HG02938 (cell line): Measurements from ENCODE around the gene DVL1.
"Not testable (repeated sequence)": the region's sequence is repeated elsewhere in the genome, so short reads cannot be mapped to it uniquely, and the experiment has no call there.

ENCODE experiments used
- ATAC-seq: cut with Tn5 transposase; IDR thresholded peaks from one replicate; pipeline ENCODE4 v1.9.1; 2021; ENCODE audit warnings: mild to moderate bottlenecking, moderate library complexity; ENCODE audit not compliant: unreplicated experiment

The DVL1 gene

DNA sequence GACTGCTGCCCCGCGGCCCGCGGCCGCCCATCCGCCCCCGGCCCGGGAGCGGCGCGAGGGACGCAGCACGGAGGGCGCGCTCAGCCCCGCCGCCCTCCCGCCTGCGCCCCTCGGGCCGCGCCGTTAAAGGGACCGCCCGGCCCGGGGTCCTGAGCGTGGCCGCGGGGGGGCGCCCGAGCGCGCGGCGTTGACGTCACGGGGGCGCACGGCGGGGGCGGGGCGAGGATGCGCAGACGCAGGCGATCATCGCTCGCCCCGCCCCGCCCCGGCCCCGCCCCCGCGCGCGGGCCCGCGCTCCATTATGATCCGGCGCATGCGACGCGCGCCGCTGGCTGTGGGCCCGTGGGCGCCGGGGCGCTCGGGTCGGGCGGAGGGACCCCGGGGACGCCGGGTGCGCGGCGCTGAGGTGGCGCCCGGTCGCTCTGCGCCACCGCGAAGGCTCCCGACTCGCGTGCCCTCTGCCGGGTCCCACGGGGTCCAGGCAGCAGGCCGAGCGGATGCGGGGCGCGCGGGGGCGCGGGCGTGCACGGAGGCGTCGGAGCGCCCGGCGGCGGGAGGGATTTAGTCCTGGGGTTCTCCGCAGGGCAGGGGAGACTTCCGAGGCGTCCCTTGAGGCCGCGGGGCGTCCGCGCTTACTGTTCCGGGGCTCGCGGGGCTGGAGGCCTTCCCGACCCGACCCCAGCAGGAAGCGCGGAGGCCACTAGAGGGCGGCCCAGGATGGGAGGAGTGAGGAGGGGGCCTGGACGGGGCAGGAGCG is at the start of gene DVL1:
Gene DVL1, minus strand, starts transcription at position 163 of the 757 bp plus-strand sequence. CDS start 353 bp downstream, outside the sequence.
- peak; percentile 50 for ATAC-seq

DNA sequence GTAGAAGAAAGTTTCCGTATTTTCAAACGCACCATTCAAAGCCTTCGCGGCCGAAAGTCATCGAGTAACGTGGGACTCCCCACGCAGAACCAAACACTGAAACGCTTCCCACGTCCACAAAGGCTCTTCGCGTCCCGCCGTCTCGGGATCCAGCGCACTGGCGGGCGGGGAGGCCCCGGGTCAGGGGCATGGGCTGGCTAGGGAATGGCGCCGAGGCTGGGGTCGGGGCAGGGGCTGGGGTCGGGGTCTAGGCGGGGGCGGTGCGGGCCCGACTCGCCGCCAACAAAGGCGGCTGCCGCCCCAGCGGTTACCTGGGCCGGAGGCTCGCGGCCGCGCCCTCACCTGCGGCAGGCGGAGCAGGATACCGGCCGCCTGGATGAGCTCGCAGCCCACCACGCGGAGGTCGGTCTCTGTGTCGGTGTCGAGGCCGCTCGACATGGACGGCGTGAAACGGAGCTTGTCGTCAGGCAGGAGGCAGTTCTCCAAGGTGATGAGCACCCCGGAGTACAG is 49.5 kb upstream of the DVL1 start:
- peak; percentile 3 for ATAC-seq

DNA sequence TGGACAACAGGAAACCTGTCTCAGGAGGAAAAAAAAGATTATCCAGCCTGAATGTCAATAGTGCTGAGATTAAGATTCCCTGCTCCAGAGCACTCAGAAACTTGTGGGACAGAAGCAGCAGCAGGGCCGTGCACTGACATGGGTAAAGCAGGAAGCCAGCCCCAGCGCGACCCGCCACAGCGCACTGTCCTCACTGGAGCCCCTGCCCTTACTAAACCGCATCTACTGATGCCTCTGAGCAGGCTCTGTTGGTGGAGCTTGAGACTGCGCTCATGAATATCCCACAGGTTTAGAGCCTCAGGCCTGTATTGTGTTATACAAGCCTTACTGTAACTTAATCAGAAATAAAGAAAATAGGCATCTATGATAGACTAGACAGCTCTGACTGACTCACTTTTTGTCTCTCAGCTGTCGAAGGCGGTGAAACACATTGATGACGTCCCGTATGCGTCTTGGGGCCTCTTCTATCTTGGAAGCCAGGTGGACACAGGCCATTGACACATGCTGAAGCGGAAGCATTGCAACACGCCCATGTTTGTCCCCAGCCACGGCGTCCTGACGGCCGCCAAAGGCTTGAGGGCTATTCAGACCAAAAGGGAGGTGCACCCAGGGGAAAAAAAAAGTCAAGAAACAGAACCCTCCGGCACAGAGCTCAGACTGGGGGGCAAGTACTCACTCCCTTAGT is 48.8 kb upstream of the DVL1 start:
- no peak for ATAC-seq

GRCh38 chr1:1395166-1395565 is 45.9 kb upstream of the DVL1 start:
- no peak for ATAC-seq

GRCh38 chr1:1394116-1394515 is 44.9 kb upstream of the DVL1 start:
- no peak for ATAC-seq

DNA sequence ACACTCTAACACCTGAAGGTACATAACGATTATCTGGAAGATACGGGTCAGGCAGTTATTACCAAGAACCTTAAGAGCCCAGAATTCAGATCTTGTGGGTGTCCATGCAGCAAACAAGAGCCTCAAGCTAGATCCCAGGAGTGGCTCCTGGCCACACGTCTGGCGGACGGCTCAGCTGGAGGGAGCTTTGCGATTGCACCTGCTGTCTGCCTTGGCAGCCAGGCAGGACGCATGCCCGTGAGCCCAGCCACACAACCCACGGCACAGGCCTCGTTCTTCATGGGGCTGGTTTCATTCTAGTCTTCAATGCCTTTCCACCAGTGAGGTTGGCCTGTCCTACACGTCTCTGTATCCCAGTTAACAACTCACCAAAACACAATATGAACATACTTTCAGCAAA is 44.2 kb upstream of the DVL1 start:
- no peak for ATAC-seq

DNA sequence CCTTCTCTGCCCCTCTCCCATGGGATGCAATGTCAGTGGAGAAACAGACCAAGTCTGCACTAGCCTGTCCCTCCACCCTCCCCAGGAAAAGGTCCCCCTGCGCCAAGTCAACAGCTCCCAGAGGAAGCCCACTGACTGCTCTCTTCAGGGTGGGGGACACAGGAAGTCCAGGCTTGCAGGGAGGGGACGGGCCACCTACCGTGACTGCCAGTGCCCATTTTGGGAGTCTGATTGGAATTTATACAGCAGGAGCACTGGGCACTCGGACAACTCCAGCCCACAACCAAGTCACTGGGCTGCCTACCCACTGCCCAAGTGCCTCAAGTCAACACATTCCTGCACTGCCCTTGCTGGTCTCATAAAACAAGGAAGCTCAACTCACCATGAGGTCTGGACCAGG is 43.8 kb upstream of the DVL1 start:
- no peak for ATAC-seq

- no peak for ATAC-seq
These were observed 42.0 kb upstream of the DVL1 start for GRCh38 chr1:1391225-1391624.

- ATAC-seq: no peak
These were observed 41.5 kb upstream of the DVL1 start for GRCh38 chr1:1390675-1391074.

- ATAC-seq: no peak
These were observed 38.9 kb upstream of the DVL1 start for GRCh38 chr1:1388078-1388472.

DNA sequence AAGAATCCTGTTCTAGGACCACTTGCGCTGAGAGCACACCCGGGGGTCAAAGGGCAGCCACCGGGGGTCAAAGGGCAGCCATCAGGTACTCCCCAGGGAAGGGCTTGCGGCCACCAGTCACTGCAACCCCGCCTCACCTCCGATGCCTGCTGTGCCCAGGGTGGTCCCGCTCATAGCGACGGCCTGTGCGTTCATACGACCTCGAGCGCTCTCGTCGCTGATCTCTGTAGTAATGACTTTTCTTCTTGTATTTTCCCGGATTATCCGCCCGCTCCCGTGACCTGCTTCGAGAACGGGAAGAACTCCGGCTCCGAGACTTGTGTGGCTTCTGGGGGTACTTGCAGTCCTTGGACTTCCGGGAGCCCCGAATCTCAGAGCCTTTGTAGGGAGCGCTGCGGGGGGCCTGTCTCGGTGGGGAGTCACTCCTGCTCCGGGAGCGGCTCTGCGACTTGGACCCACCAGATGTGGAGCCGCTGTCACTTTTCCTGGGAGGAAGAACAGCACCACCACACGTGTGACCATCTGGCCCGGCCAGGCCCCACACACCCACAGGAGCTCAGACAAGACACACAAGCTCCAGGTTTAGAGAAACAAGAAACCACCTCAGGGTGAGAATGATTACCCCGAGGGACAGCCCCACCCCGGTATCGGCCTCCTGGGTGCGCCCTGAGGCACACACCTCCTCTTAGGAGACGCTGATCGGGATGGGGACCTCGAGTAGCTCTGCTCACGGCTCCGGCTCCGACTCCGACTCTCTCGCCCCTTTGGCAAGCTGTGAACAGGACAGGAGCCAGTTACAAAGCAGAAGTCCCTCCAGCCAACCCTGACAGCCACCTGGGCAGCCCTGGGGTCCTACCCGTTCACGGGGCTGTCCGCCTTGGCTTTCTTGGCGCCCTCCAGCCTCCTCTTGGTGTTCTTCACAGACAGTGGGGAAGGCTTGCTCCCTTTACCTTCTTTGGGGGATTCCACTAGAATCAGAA is 38.2 kb upstream of the DVL1 start:
- ATAC-seq: no peak

DNA sequence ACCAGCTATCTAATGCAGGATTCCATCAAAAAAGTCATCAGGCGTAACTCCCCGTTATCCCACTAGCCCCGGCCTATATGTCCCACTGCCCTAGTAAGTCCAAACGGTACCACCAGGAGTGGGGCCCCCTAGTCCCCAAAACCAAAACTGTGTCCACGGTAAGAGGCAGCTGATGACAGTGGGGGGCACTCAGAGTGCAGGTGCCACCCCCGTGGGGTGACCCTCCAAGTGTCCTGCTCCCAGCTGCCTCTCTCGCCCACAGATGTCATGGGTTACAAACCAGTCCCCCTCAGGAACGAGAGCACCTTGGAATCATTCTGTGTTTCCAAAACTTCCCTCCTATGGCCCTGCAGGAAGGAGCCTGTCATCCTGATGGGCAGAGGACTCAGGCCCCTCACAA is 36.7 kb upstream of the DVL1 start:
- no peak for ATAC-seq

DNA sequence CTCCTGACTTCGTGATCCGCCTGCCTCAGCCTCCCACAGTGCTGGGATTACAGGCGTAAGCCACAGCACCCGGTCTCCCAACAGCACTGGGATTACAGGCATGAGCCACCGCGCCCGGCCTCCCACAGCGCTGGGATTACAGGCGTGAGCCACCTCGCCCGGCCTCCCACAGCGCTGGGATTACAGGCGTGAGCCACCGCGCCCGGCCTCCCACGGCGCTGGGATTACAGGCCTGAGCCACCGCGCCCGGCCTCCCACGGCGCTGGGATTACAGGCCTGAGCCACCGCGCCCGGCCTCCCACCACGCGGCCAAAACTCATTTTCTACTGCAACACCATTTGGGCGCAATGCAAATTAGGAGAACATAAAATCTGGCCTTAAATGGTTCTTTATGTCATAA is 36.1 kb upstream of the DVL1 start:
- not testable (repeated sequence) for ATAC-seq

DNA sequence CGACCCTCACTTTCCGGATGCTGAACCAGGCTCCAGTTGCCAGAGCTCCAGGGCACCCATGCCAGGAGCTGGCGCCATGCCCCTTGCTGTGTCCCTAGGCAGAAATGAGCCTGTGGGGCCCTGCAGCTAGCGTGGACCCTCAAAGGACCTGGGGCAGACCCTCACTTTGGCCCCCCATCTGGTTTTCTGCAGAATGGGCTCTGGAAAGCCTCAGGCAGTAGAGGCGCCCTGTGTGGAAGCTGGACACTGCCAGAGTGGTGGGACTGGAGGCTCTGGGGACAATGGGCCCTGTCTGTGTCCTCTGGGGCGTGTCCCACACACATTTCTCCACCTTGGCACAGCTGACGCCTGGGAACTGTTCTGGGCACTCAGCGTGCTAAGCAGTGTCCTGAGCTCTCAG is 32.1 kb upstream of the DVL1 start:
- ATAC-seq: no peak

DNA sequence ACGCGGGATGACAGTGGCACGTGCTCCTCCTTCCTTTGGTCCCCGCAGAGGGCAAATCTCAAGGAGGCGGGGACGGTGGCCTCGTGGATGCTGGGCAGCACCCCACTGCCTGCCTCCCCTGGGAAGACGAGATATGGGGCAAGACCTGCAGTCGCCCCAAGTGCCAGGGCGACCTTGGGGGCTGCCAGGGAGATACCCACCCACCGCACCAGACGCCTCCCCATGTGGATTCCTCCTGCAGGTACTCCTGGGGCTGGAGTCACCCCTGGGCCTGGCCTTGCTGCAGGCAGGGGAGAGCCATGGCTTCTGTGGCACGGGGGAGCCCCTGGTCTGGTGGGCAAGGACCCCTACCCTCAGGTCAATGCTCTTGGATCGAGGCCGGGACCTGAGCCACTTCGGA is 31.6 kb upstream of the DVL1 start:
- no peak for ATAC-seq

- ATAC-seq: no peak
These were observed 28.5 kb upstream of the DVL1 start for GRCh38 chr1:1377540-1378205.

- no peak for ATAC-seq
These were observed 27.5 kb upstream of the DVL1 start for GRCh38 chr1:1376551-1377226.

DNA sequence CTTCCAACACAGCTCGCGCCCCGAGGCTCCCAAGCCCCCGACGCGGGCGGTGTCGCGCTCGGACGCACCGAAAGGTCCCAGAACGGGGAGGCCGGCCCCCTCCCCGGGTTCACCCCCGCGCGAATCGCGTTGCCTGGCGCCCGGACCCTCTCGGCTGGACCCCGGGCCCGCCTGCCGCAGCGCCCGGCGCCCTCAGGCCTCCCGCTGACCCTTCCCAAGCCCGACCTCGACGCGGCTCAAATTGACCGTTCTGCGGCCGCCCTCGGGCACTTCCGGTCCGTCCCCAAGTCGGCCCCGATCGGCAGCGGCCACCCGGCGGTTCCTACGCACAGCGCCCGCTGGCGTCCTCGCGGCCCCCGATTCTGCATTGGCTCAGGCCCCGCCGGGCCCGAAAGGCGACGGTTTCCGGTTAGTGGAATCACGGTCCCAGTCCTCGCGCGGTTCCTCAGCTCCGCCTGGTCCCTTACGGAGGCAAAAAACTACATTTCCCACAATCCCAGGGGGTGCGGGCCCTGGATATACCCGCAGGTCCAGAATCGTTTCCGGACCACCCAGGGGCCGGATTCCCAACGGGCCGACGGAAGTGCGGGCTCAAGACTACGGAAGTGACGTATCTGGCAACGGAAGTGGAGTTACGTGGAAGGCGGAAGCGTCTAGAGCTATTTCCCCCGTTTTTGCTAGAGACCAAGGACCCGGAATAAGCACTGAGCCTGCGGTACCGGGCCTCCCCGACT is 25.9 kb upstream of the DVL1 start, which contains the start of gene AURKAIP1:
Gene AURKAIP1, minus strand, starts transcription at position 279 of the 734 bp plus-strand sequence. CDS start 451 bp downstream, outside the sequence.
- ATAC-seq: peak; percentile 86

DNA sequence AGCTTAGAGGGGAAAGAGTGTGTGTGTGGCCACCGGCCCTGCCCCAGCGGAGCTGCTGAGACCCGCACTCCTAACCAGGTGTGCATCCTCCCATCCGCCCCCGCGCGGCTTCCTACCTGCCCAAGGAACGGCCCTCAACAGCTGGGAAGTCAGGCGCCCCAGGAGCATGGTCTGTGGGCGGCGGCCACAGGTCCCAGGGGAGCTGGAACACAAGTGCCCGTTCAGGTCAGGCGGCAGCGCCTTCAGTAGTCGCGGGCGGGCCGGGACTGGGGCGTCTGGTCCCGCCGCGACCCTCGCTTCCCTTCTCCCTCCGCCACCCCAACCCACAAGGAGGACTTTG is 25.3 kb upstream of the DVL1 start:
- ATAC-seq: peak; percentile 3
